Liver (tissue), 9 donors: ENCODE data around the gene TAS1R1. TPM values are rescaled to one million over a fixed set of nuclear protein-coding genes. Genes with fewer than 3 reads are reported as not detected.
A peak's percentile ranks its signal among the peaks of the same experiment; 100 is the strongest.

Experiments
- DNase-seq: peaks from one replicate; pipeline ENCODE4 v3.0.0-alpha.2; 2017; ENCODE audit warnings: low spot score
- H3K27ac ChIP-seq, 2 donors: one replicate each; pipeline ENCODE4 v1.7.0; 2013; ENCODE audit warnings: inconsistent platforms in 2 of 2, low read length in 2 of 2, control low read depth in 1 of 2, low read depth in 1 of 2, mild to moderate bottlenecking in 1 of 2
- H3K27me3 ChIP-seq, 4 donors: one replicate each; pipeline versions ENCODE4 v1.6.1 to v1.7.0; 2013; ENCODE audit warnings: low read length in 3 of 4, inconsistent platforms in 1 of 4, mild to moderate bottlenecking in 1 of 4, moderate library complexity in 1 of 4; ENCODE audit not compliant: control insufficient read depth in 4 of 4, insufficient read depth in 4 of 4
- H3K36me3 ChIP-seq, 4 donors: one replicate each; pipeline versions ENCODE4 v1.6.1 to v1.7.0; 2013; ENCODE audit warnings: low read length in 3 of 4, mild to moderate bottlenecking in 3 of 4, low read depth in 1 of 4, moderate library complexity in 1 of 4; ENCODE audit not compliant: control insufficient read depth in 4 of 4, insufficient read depth in 3 of 4
- H3K4me1 ChIP-seq, 4 donors: one replicate each; pipeline versions ENCODE4 v1.6.1 to v1.7.0; 2013; ENCODE audit warnings: low read length in 3 of 4, mild to moderate bottlenecking in 3 of 4, moderate library complexity in 1 of 4; ENCODE audit not compliant: control insufficient read depth in 4 of 4, insufficient read depth in 4 of 4
- H3K4me3 ChIP-seq, 3 donors: one replicate each; pipeline versions ENCODE4 v1.6.1 to v1.7.0; 2013; ENCODE audit warnings: low read length in 3 of 3, control low read depth in 1 of 3, low read depth in 1 of 3, mild to moderate bottlenecking in 1 of 3
- H3K9ac ChIP-seq, 2 donors: one replicate each; pipeline ENCODE4 v1.7.0; 2013; ENCODE audit warnings: low read length in 2 of 2, mild to moderate bottlenecking in 2 of 2, moderate library complexity in 2 of 2, control low read depth in 1 of 2, low read depth in 1 of 2
- H3K9me3 ChIP-seq, 4 donors: one replicate each; pipeline versions ENCODE4 v1.6.1 to v1.7.0; 2013; ENCODE audit warnings: low read length in 3 of 4; ENCODE audit not compliant: control insufficient read depth in 4 of 4
- ATF3 ChIP-seq: IDR thresholded peaks from 2 replicates; pipeline ENCODE4 v1.6.1; 2016; ENCODE audit warnings: antibody characterized with exemption
- CTCF ChIP-seq: fragments of 150-350 bp; IDR thresholded peaks from 2 replicates; pipeline ENCODE4 v1.5.1; 2017; ENCODE audit warnings: improper control_type of control experiment, low read depth, low read length; ENCODE audit not compliant: missing input control
- EGR1 ChIP-seq, 2 donors: IDR thresholded peaks; 2 replicates each; pipeline ENCODE4 v1.6.1; 2016 to 2018; ENCODE audit warnings: antibody characterized with exemption in 2 of 2, low read depth in 2 of 2
- FOXA1 ChIP-seq: IDR thresholded peaks from 2 replicates; pipeline ENCODE4 v1.6.1; 2016; ENCODE audit warnings: antibody characterized with exemption
- FOXA2 ChIP-seq: IDR thresholded peaks from 2 replicates; pipeline ENCODE4 v1.6.1; 2016; ENCODE audit warnings: antibody characterized with exemption
- GABPA ChIP-seq, 2 donors: IDR thresholded peaks in 1 of 2; conservative IDR thresholded peaks in 1 of 2; 2 replicates each; pipeline ENCODE4 v1.6.1; 2016; ENCODE audit warnings: antibody characterized with exemption in 2 of 2, mild to moderate bottlenecking in 1 of 2, moderate library complexity in 1 of 2
- HNF4A ChIP-seq, 2 donors: conservative IDR thresholded peaks; 2 replicates each; pipeline ENCODE4 v1.6.1; 2016; ENCODE audit warnings: antibody characterized with exemption in 2 of 2, mild to moderate bottlenecking in 2 of 2
- HNF4G ChIP-seq: IDR thresholded peaks from 2 replicates; pipeline ENCODE4 v1.6.1; 2016; ENCODE audit warnings: antibody characterized with exemption
- JUND ChIP-seq, 2 donors: IDR thresholded peaks; 2 replicates each; pipeline ENCODE4 v1.6.1; 2016; ENCODE audit warnings: antibody characterized with exemption in 2 of 2
- MAX ChIP-seq: IDR thresholded peaks from 2 replicates; pipeline ENCODE4 v1.6.1; 2016; ENCODE audit warnings: antibody characterized with exemption
- NR2F2 ChIP-seq: IDR thresholded peaks from 2 replicates; pipeline ENCODE4 v1.6.1; 2016; ENCODE audit warnings: antibody characterized with exemption
- RAD21 ChIP-seq, 2 donors: IDR thresholded peaks; 2 replicates each; pipeline ENCODE4 v1.6.1; 2016; ENCODE audit warnings: antibody characterized with exemption in 2 of 2, mild to moderate bottlenecking in 2 of 2
- REST ChIP-seq: IDR thresholded peaks from 2 replicates; pipeline ENCODE4 v1.6.1; 2016; ENCODE audit warnings: antibody characterized with exemption, mild to moderate bottlenecking
- RXRA ChIP-seq, 2 donors: IDR thresholded peaks; 2 replicates each; pipeline ENCODE4 v1.6.1; 2017 to 2018; ENCODE audit warnings: antibody characterized with exemption in 2 of 2, mild to moderate bottlenecking in 1 of 2
- SP1 ChIP-seq: IDR thresholded peaks from 2 replicates; pipeline ENCODE4 v1.6.1; 2018; ENCODE audit warnings: antibody characterized with exemption, mild to moderate bottlenecking
- TAF1 ChIP-seq: conservative IDR thresholded peaks from 2 replicates; pipeline ENCODE4 v1.6.1; 2016; ENCODE audit warnings: antibody characterized with exemption, mild to moderate bottlenecking
- YY1 ChIP-seq: IDR thresholded peaks from 2 replicates; pipeline ENCODE4 v1.6.1; 2016; ENCODE audit warnings: antibody characterized with exemption, mild to moderate bottlenecking
- ZBTB33 ChIP-seq: IDR thresholded peaks from 2 replicates; pipeline ENCODE4 v1.6.1; 2016; ENCODE audit warnings: antibody characterized with exemption
- WGBS: extraction: QIAGEN DNeasy Blood & Tissue Kit; methylation state at CpG from one replicate; pipeline ENCODE4 v1.1.7; 2013; 5-methylcytosine and 5-hydroxymethylcytosine counted together
- polyA plus RNA-seq, 2 donors: library from polyadenylated mRNA; stranded (reverse) in 1 of 2; unstranded in 1 of 2; fragments of 200-250 nt in 1 of 2; fragments of >200 nt in 1 of 2; fragmentation: Nextera tagmentation in 1 of 2; extraction: Ambion mirVana in 1 of 2; gene quantifications; one replicate each; pipeline versions ENCODE4 v1.2.1 to v1.2.3, GENCODE V29; 2013 to 2015
- total RNA-seq, 2 donors: library from RNA; depleted of rRNA; stranded (reverse); fragments of >200 nt; gene quantifications; one replicate each; pipeline ENCODE4 v1.2.3, GENCODE V29; 2014
- donor health status: healthy.
- donor health status: healthy.
- donor health status: healthy.
- donor health status: healthy.
- donor health status: healthy.

Gene TAS1R1
- total and polyA plus RNA-seq, 4 donors, result not detected

GRCh38 chr1:6601923-6602668 is 47.0 kb downstream of the TAS1R1 start:
- no peaks in the 10 kb centered on the region for H3K9me3 ChIP-seq
- H3K4me1 ChIP-seq, result peaks cover 11 to 54% (median 40%) of the 10 kb centered on the region in 4 donors
- TF ChIP-seq EGR1 (IDR thresholded peaks at IDR 0.05; ENCODE audit: low read depth in 2 of 2) (no peak), GABPA (IDR thresholded peaks at IDR 0.05 in 1 of 2, conservative IDR thresholded peaks at IDR 0.05 in 1 of 2) (no peak), RXRA (IDR thresholded peaks at IDR 0.05) (no peak), ZBTB33 (no peak), RAD21 (IDR thresholded peaks at IDR 0.05) (no peak), ATF3 (no peak), NR2F2 (no peak), YY1 (no peak), FOXA1 (no peak), SP1 (no peak), JUND (IDR thresholded peaks at IDR 0.05) (no peak), HNF4G (no peak), REST (no peak), FOXA2 (no peak), TAF1 (no peak), HNF4A (conservative IDR thresholded peaks at IDR 0.05) (no peak), MAX (no peak), CTCF (no peak)
- H3K36me3 ChIP-seq, result peaks cover 4 to 10% (median 6%) of the 10 kb centered on the region in 4 donors
- peak overlapping the region; percentile 82 to 98 for H3K27ac ChIP-seq
- no peaks in the 10 kb centered on the region for H3K27me3 ChIP-seq
- H3K9ac ChIP-seq, result peak overlapping the region; percentile 61 to 81
- peak overlapping the region; percentile 73 to 82 (median 78) for H3K4me3 ChIP-seq
- DNase-seq, result peak; percentile 67
- WGBS, result under 1% methylated on average over 103 of the region's 103 CpGs
